ENCODE data around the gene UAP1.
"Not testable (repeated sequence)": the region's sequence is repeated elsewhere in the genome, so short reads cannot be mapped to it uniquely, and the experiment has no call there.

Gene UAP1

DNA sequence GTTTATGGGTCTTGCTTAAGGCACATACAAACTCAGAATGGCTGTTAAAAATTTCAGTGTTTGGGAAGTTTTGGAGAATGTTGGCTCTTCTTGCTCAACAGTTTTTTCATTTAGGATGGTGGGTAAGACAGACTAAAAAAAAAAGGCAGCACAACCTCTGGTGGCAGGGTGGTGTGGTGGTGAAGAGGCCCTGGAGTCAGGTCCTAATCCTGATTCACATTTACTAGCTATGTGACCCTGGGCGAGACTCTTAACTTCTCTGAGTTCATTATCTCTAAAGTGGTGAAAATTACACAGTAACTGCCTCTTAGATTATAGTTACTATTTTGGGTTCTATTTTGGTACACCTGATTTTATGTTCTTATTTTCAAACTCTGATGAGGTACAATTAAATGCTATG, 11.6 kb downstream of the UAP1 start:
- DNase-seq (ENCODE audit: insufficient read length, low spot score) = no peak
- no peak for TF ChIP-seq POLR2A (IDR thresholded peaks at IDR 0.05; ENCODE audit: low read depth, low read length)
- no peak for FAIRE-seq

- TF ChIP-seq POLR2A (IDR thresholded peaks at IDR 0.05; ENCODE audit: low read depth, low read length) = no peak
- DNase-seq (ENCODE audit: insufficient read length, low spot score) (no peak), FAIRE-seq (no peak)
Observed at GRCh38 chr1:162578071-162578700, 16.7 kb downstream of the UAP1 start.

DNA sequence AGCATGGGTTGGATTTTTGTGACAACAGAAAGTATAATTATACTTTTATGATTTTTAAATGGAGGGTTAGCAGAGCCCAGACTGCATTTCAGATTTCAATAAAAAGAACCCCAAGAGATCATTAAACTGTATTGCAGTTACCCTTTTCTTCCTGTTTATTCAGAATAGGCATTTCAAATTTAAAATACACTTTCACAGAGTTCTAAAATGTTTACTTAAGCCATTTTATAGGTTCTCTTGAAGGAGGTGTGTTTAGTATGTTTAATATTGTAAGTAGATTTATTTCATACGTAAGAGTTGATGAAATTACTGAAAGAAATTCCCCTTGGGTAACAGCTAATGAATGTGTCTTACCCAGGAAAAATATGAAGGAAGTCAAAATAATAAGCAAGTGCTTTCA, 17.4 kb downstream of the UAP1 start:
- DNase-seq (ENCODE audit: insufficient read length, low spot score) (no peak), FAIRE-seq (no peak)
- no peak for TF ChIP-seq POLR2A (IDR thresholded peaks at IDR 0.05; ENCODE audit: low read depth, low read length)

DNA sequence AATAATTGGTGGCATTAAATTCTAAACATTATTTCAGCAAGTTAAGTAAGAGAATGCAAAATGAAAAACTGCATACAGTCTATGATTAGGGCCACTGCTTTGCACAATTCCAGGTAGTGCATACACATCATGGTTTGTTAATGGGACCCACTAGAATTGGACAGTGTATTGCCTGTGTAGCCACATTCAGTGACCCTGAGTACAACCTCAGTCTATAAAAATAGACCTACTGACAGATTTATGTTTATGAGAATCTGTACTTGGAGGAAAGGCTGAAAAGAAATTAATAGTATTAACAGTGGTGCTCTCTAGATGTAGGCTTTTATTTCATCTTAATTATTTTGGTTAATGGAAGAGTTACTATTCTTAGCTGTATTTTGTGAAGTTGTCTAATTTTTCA, 18.8 kb downstream of the UAP1 start:
- FAIRE-seq (no peak), DNase-seq (ENCODE audit: insufficient read length, low spot score) (no peak)
- no peak for TF ChIP-seq POLR2A (IDR thresholded peaks at IDR 0.05; ENCODE audit: low read depth, low read length)

DNA sequence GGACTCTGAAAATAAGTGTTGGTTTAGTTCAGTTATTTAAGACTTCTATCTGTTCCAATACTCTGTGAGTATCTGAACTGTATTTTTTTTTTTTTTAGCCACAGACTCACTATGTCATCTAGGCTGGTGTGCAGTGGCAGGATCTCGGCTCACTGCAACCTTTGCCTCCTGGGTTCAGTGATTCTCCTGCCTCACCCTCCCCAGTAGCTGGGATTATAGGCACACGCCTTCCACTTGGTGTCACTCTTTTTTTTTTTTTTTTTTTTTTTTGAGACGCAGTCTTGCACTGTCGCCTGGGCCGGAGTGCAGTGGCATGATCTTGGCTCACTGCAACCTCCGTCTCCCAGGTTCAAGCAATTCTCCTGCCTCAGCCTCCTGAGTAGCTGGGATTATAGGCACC, 21.4 kb downstream of the UAP1 start:
- not testable (repeated sequence) for DNase-seq (ENCODE audit: insufficient read length, low spot score); FAIRE-seq

DNA sequence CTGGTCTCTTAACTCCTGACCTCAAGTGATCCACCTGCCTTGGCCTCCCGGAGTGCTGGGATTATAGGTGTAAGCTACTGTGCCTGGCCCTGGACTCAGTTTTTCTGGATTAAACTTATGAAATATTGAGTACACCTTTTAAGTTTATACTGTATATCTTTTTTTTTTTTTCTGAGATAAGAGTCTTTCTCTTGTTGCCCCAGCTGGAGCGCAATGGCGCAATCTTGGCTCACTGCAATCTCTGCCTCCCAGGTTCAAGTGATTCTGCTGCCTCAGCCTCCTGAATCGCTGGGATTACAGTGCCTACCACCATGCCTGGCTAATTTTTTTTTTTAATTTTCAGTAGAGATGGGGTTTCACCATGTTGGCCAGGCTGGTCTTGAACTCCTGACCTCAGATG, 23.6 kb downstream of the UAP1 start:
- FAIRE-seq; DNase-seq (ENCODE audit: insufficient read length, low spot score): not testable (repeated sequence)

GRCh38 chr1:162587347-162587746, 25.8 kb downstream of the UAP1 start:
- FAIRE-seq = no peak
- DNase-seq (ENCODE audit: insufficient read length, low spot score) = no peak
- no peak for TF ChIP-seq POLR2A (IDR thresholded peaks at IDR 0.05; ENCODE audit: low read depth, low read length)

- DNase-seq (ENCODE audit: insufficient read length, low spot score) (no peak), FAIRE-seq (no peak)
- no peak for TF ChIP-seq POLR2A (IDR thresholded peaks at IDR 0.05; ENCODE audit: low read depth, low read length)
Observed at GRCh38 chr1:162587761-162588260, 26.3 kb downstream of the UAP1 start.

GRCh38 chr1:162590101-162590500, 28.6 kb downstream of the UAP1 start:
- DNase-seq (ENCODE audit: insufficient read length, low spot score) = no peak
- TF ChIP-seq POLR2A (IDR thresholded peaks at IDR 0.05; ENCODE audit: low read depth, low read length) = no peak
- no peak for FAIRE-seq

DNA sequence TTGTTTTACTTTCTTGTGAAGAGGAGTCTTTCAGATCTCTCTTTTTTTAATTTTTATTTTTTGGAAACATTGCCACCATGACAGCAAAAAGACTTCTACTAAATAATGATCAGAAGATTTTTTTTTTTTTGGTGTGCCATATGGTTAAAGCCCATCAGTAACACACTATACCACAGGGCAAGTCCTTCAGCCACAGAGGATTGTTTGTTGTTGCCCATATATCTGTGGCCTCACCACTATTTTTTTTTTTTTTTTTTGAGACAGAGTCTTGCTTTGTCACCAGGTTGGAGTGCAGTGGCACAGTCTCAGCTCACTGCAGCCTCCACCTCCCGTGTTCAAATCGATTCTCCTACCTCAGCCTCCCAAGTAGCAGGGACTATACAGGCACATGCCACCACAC, 29.2 kb downstream of the UAP1 start:
- no peak for TF ChIP-seq POLR2A (IDR thresholded peaks at IDR 0.05; ENCODE audit: low read depth, low read length)
- DNase-seq (ENCODE audit: insufficient read length, low spot score) = no peak
- no peak for FAIRE-seq

GRCh38 chr1:162596514-162597170, 35.1 kb downstream of the UAP1 start:
- no peak for DNase-seq (ENCODE audit: insufficient read length, low spot score)
- no peak for TF ChIP-seq POLR2A (IDR thresholded peaks at IDR 0.05; ENCODE audit: low read depth, low read length)
- FAIRE-seq = peak; percentile 27

- no peak for DNase-seq (ENCODE audit: insufficient read length, low spot score)
- FAIRE-seq = no peak
- TF ChIP-seq POLR2A (IDR thresholded peaks at IDR 0.05; ENCODE audit: low read depth, low read length) = no peak
Observed at GRCh38 chr1:162599451-162599850, 37.9 kb downstream of the UAP1 start.

DNA sequence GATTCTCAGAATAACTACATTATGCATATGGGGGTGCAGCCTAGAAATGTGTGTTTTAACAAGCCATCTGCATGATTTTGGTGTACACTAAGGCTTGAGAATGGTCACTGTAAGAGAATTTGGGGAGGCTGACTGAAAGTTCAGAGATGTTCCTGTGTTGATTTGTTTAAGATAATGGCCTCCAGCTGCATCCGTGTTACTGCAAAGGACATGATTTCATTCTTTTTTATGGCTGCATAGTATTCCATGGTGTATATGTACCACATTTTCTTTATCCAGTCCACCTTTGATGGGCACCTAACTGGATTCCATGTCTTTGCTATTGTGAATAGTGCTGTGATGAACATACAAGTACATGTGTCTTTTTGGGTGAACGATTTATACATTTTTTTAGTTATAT, 41.6 kb downstream of the UAP1 start:
- not testable (repeated sequence) for FAIRE-seq; DNase-seq (ENCODE audit: insufficient read length, low spot score)

DNA sequence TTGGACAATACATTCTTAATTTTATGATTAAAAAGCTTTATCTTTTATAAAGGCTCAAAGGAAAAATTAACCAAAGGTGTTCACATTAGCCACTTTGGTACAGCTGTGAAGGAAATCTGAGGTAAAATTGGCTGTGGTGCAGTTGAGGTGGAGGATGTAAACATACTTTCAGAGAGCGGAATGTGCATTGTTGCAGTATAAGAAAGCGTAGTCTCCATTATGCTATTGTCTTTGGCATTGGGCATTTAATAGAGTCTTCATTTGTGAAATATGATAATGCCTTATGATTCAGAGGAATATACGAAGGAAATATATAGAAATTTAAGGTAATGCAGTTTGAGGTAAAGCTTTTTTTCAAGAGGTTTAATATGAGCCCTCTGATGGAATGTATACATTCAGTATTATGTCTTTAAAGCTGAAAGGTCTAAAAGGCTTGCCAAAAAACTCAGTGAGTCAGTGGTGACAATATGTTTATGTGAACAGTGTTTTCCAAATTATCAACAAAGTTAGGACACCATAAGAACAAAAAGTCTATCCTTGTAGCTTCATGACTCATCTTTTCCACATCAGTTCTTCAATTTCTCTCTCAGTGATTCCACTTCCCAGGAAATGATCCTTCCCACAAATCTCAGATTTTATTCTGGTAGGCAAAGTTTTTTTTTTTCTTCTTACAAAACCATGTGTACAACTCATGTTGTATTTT, 43.9 kb downstream of the UAP1 start:
- FAIRE-seq (peak; percentile 90), DNase-seq (ENCODE audit: insufficient read length, low spot score) (peak; percentile 42)
- no peak for TF ChIP-seq POLR2A (IDR thresholded peaks at IDR 0.05; ENCODE audit: low read depth, low read length)

GRCh38 chr1:162609306-162609705, 47.8 kb downstream of the UAP1 start:
- no peak for DNase-seq (ENCODE audit: insufficient read length, low spot score)
- no peak for FAIRE-seq
- no peak for TF ChIP-seq POLR2A (IDR thresholded peaks at IDR 0.05; ENCODE audit: low read depth, low read length)
